Prostate gland (tissue), 2 donors: Measurements from ENCODE around the gene HES3. TPM values are rescaled to one million over a fixed set of nuclear protein-coding genes. Genes with fewer than 3 reads are reported as not detected.

Source experiments
- DNase-seq: peaks from one replicate; pipeline ENCODE4 v3.0.0-alpha.2; 2019; ENCODE audit warnings: low spot score
- H3K27ac ChIP-seq, 2 donors: fragments of 200-600 bp; sonication (generic); 2 replicates each; pipeline ENCODE4 v1.5.1; 2017 to 2019
- H3K27me3 ChIP-seq: fragments of 200-600 bp; sonication (generic); replicated peaks from 2 replicates; pipeline ENCODE4 v1.5.1; 2019; ENCODE audit not compliant: insufficient read depth
- H3K36me3 ChIP-seq, 2 donors: fragments of 200-600 bp; sonication (generic); 1 replicate in 1 of 2; 2 replicates in 1 of 2; pipeline versions ENCODE4 v1.5.1 to v1.8.1; 2017 to 2019
- H3K4me1 ChIP-seq: fragments of 200-600 bp; sonication (generic); replicated peaks from 2 replicates; pipeline ENCODE4 v1.5.1; 2019
- H3K4me3 ChIP-seq, 2 donors: fragments of 200-600 bp; sonication (generic); 2 replicates each; pipeline ENCODE4 v1.5.1; 2017 to 2019
- H3K9me3 ChIP-seq: fragments of 200-600 bp; sonication (generic); 2 replicates; pipeline ENCODE4 v1.5.1; 2017
- CTCF ChIP-seq, 4 experiments: fragments of 200-600 bp in 2 of 4; fragments of 450-650 bp in 2 of 4; sonication (generic) in 2 of 4; IDR thresholded peaks; 1 replicate in 3 of 4; 2 replicates in 1 of 4; pipeline ENCODE4 v1.5.1; 2016 to 2019; ENCODE audit warnings: antibody characterized with exemption in 4 of 4, mild to moderate bottlenecking in 2 of 4, moderate library complexity in 2 of 4
- POLR2A ChIP-seq: fragments of 450-650 bp; IDR thresholded peaks from one replicate; pipeline ENCODE4 v1.6.1; 2016; ENCODE audit warnings: antibody characterized with exemption, mild to moderate bottlenecking
- POLR2AphosphoS5 ChIP-seq: sonication (generic); formaldehyde crosslinking; IDR thresholded peaks from one replicate; pipeline ENCODE4 v1.6.1; 2017; ENCODE audit warnings: antibody characterized with exemption
- WGBS: methylation state at CpG from one replicate; pipeline ENCODE4 v1.1.5; 2018; 5-methylcytosine and 5-hydroxymethylcytosine counted together
- intact Hi-C: fragments of 100-400 bp; cut with DNase I; formaldehyde crosslinking; loops from one replicate; pipeline ENCODE4 v1.14.2; 2022
- total RNA-seq, 2 donors: library from RNA; depleted of rRNA; stranded (reverse); fragments of >200 nt; gene quantifications; one replicate each; pipeline ENCODE4 v1.1.0, GENCODE V29; 2016

HES3 gene
- total RNA-seq, 2 donors from 2014 or later, result not detected

GRCh38 chr1:6246497-6247467, 2.8 kb downstream of the HES3 start:
- WGBS, result 5% methylated on average over 30 of the region's 30 CpGs
- DNase-seq, result peak; percentile 67
- Histone ChIP-seq H3K36me3 (no peaks in the 10 kb centered on the region), H3K4me3 (no peak overlapping the region), H3K9me3 (no peaks in the 10 kb centered on the region), H3K27ac (no peak overlapping the region), H3K27me3 (peaks cover 33% of the 10 kb centered on the region), H3K4me1 (peaks cover 11% of the 10 kb centered on the region)
- intact Hi-C loops, result loop anchor here (2.0 to 5.0 kb wide), 3 partner anchors 96 to 192 kb away; partner anchors contain the start of gene ACOT7
- TF ChIP-seq CTCF (IDR thresholded peaks at IDR 0.05) (peak; percentile 94 to 98 (median 98)), POLR2AphosphoS5 (no peak), POLR2A (no peak)

- Histone ChIP-seq H3K36me3 (no peaks in the 10 kb centered on the region), H3K4me1 (peaks cover 6% of the 10 kb centered on the region), H3K27ac (no peak overlapping the region), H3K4me3 (no peak overlapping the region), H3K9me3 (no peaks in the 10 kb centered on the region), H3K27me3 (peaks cover 30% of the 10 kb centered on the region)
- TF ChIP-seq POLR2A (no peak), CTCF (IDR thresholded peaks at IDR 0.05) (no peak), POLR2AphosphoS5 (no peak)
- 66% methylated on average over 5 of the region's 5 CpGs for WGBS
- intact Hi-C loops, result loop anchor here (2.0 to 5.0 kb wide), 3 partner anchors 95 to 191 kb away; partner anchors contain the start of gene ACOT7
- DNase-seq, result no peak
Observed at GRCh38 chr1:6247651-6248050, 3.7 kb downstream of the HES3 start.

- Histone ChIP-seq H3K4me1 (peaks cover 6% of the 10 kb centered on the region), H3K27ac (no peak overlapping the region), H3K4me3 (no peak overlapping the region), H3K9me3 (no peaks in the 10 kb centered on the region), H3K27me3 (peaks cover 25% of the 10 kb centered on the region), H3K36me3 (no peaks in the 10 kb centered on the region)
- 76% methylated on average over 14 of the region's 14 CpGs for WGBS
- intact Hi-C loops, result loop anchor here (5.0 kb wide), 1 partner anchor 144 kb away; the partner anchor contains the start of gene ACOT7
- no peak for TF ChIP-seq POLR2AphosphoS5
- no peak for DNase-seq
Observed at GRCh38 chr1:6248161-6248776, 4.3 kb downstream of the HES3 start.

GRCh38 chr1:6248932-6249738, 5.2 kb downstream of the HES3 start:
- 38% methylated on average over 11 of the region's 96 CpGs for WGBS

More at GRCh38 chr1:6248932-6249738, 5.2 kb downstream of the HES3 start:
- DNase-seq, result no peak
- Histone ChIP-seq H3K4me1 (peaks cover 6% of the 10 kb centered on the region), H3K36me3 (no peaks in the 10 kb centered on the region), H3K4me3 (no peak overlapping the region), H3K9me3 (no peaks in the 10 kb centered on the region), H3K27me3 (peaks cover 17% of the 10 kb centered on the region), H3K27ac (no peak overlapping the region)
- intact Hi-C loops, result loop anchor here (5.0 kb wide), 1 partner anchor 143 kb away; the partner anchor contains the start of gene ACOT7
- no peak for TF ChIP-seq POLR2AphosphoS5
- no peak for TF ChIP-seq CTCF (IDR thresholded peaks at IDR 0.05)
- TF ChIP-seq POLR2A, result no peak
